ENCODE results near the gene RNF7. TPM values are rescaled to one million over a fixed set of nuclear protein-coding genes. Genes with fewer than 3 reads are reported as not detected.
"Not testable (repeated sequence)": the region's sequence is repeated elsewhere in the genome, so short reads cannot be mapped to it uniquely, and the experiment has no call there.

RNF7 gene
- 10 to 100 TPM; 65.9 to 67.4 TPM for total RNA-seq
- 139 TPM for polyA plus RNA-seq

DNA sequence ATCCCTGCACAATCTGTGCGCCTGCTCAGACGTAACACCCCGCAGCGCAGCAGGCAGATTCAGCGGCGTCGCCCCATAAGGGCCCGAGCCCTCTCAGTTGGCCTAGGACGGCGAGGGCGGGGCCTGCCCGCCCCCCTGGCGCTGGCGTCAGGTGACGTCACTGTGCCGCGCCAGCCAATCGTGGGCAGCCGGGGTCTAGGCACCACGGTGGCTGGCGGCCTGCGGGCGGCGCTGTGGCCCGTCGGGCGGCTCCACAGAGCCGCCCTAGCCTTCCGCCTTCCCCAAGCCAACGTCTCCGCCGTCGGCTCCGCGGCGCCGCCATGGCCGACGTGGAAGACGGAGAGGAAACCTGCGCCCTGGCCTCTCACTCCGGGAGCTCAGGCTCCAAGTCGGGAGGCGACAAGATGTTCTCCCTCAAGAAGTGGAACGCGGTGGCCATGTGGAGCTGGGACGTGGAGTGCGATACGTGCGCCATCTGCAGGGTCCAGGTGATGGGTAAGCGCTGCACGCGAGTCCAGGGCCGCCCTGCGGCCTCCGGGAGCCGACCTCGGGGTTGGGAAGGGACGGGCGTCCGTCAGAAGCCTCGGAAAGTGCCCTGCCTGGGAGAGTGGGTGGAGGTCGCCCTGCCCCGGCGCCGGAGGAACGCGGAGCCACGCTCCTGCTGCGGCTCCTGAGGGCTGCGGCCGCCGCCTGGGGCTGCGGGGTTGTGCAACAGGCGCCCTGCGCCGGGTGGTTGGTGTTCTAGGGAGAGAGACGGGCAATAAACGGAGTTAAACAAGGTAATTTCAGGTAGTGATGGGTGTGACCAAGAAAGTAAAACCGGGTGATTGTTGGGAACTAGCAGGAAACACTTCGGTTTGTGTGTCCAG lies at the start of gene RNF7:
RNF7 (plus strand) TSS at position 277 of the 869 bp plus-strand sequence; CDS start at position 321, 44 bp downstream.
- Histone ChIP-seq H3K27me3 (ENCODE audit: insufficient read depth, low read length, poor library complexity, severe bottlenecking) (no peaks in the 10 kb centered on the region), H3K4me1 (ENCODE audit: insufficient read depth, low read length) (peaks cover 28% of the 10 kb centered on the region), H3K9me3 (ENCODE audit: low read length) (no peaks in the 10 kb centered on the region), H3K4me3 (ENCODE audit: low read length) (peak within 1 kb of the TSS; percentile 91), H3K36me3 (ENCODE audit: insufficient read depth, low read length) (no peaks in the 10 kb centered on the region), H3K27ac (ENCODE audit: low read depth, low read length) (peak within 1 kb of the TSS; percentile 88)
- peak within 1 kb of the TSS; percentile 95 to 100 (median 98) for H3K4me3 Mint-ChIP-seq
- peak; percentile 96 to 98 (median 97) for DNase-seq
- peaks cover 40 to 57% (median 56%) of the 10 kb centered on the region in 3 donors for H3K4me1 Mint-ChIP-seq
- H3K9me3 Mint-ChIP-seq = no peaks in the 10 kb centered on the region
- H3K36me3 Mint-ChIP-seq = peaks cover 0 to 27% (median 3%) of the 10 kb centered on the region in 3 donors
- POLR2A ChIA-PET = interaction anchor here (0.6 to 3.3 kb wide), 10 partner anchors 14 to 532 kb away, joined by 3 to 36 read pairs (median 4); partner anchors contain the start of genes ATP1B3 and PXYLP1
- peak within 1 kb of the TSS; percentile 95 to 100 (median 100) for H3K27ac Mint-ChIP-seq
- no peaks in the 10 kb centered on the region for H3K27me3 Mint-ChIP-seq
- CTCF ChIA-PET = interaction anchor here (0.6 to 3.0 kb wide), 28 partner anchors 8 to 1263 kb away, joined by 3 to 28 read pairs (median 4); partner anchors contain the start of genes ATP1B3 and U2SURP

DNA sequence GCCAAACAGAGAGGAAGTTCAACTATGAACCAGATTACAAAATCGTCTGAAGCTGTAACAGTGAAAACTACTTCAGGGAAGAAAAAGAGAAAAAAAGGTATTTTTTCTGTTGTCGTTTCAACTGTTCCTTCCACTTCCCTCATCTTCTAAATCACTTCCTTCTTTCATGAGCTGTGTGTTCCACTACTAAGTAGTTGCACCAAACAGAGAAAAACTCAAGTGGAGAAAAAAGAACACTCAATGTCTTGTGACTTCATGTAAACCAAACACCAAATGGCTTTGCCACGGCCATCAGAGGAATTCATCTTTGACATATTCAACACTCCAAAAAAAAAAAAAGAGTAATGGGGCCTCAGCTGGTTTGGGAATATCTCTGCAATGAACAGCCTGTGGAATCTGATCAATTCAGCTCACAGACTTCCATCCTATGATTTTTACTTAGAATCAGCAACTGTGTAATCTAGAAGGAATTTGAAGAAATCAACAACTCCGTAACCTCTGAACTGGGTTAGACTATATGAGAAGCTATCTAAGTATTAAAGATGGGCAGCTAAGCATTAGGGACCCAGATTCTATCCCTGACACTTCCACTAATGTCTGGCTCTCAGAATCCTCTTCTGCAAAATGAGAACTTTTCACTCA lies 47.5 kb upstream of the RNF7 start:
- Mint-ChIP-seq H3K36me3 (peaks cover 0 to 4% (median 3%) of the 10 kb centered on the region in 3 donors), H3K4me1 (peaks cover 10 to 15% (median 14%) of the 10 kb centered on the region in 3 donors), H3K9me3 (peaks cover 0 to 3% (median 0%) of the 10 kb centered on the region in 5 donors), H3K27ac (no peak overlapping the region), H3K4me3 (no peak overlapping the region), H3K27me3 (peaks cover 0 to 3% of the 10 kb centered on the region in 2 donors)
- Histone ChIP-seq H3K27me3 (ENCODE audit: insufficient read depth, low read length, poor library complexity, severe bottlenecking) (no peaks in the 10 kb centered on the region), H3K36me3 (ENCODE audit: insufficient read depth, low read length) (no peaks in the 10 kb centered on the region), H3K9me3 (ENCODE audit: low read length) (no peaks in the 10 kb centered on the region), H3K4me3 (ENCODE audit: low read length) (no peak overlapping the region), H3K4me1 (ENCODE audit: insufficient read depth, low read length) (peaks cover 10% of the 10 kb centered on the region), H3K27ac (ENCODE audit: low read depth, low read length) (no peak overlapping the region)
- POLR2A ChIA-PET = no interaction called here
- CTCF ChIA-PET = interaction anchor here (1.2 kb wide), 1 partner anchor 33 kb away, joined by 4 read pairs; no protein-coding TSS in a partner anchor
- no peak for DNase-seq

DNA sequence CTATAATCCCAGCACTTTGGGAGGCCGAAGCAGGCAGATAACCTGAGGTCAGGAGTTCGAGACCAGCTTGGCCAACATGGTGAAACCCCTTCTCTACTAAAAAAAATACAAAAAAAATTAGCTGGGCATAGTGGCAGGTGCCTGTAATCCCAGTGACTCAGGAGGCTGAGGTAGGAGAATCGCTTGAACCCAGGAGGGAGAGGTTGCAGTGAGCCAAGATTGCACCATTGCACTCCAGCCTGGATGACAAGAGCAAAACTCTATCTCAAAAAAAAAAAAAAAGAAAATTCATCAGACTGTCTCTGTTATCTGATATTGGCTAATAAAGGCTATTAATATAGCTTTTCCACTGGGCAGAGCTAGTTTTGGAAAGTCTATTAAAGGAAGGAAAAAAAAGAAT lies 46.6 kb upstream of the RNF7 start:
- H3K4me1 ChIP-seq (ENCODE audit: insufficient read depth, low read length); CTCF ChIA-PET; H3K9me3 Mint-ChIP-seq; H3K27ac ChIP-seq (ENCODE audit: low read depth, low read length); POLR2A ChIA-PET; H3K4me1 Mint-ChIP-seq; H3K36me3 Mint-ChIP-seq; H3K9me3 ChIP-seq (ENCODE audit: low read length); H3K27me3 Mint-ChIP-seq; DNase-seq; H3K4me3 ChIP-seq (ENCODE audit: low read length); H3K27ac Mint-ChIP-seq; H3K36me3 ChIP-seq (ENCODE audit: insufficient read depth, low read length); H3K4me3 Mint-ChIP-seq; H3K27me3 ChIP-seq (ENCODE audit: insufficient read depth, low read length, poor library complexity, severe bottlenecking): not testable (repeated sequence)

- H3K4me3 Mint-ChIP-seq, H3K36me3 Mint-ChIP-seq, POLR2A ChIA-PET: not testable (repeated sequence)
Measured at GRCh38 chr3:141692973-141693372, 45.1 kb upstream of the RNF7 start.

GRCh38 chr3:141699324-141699723 lies 38.8 kb upstream of the RNF7 start:
- no peaks in the 10 kb centered on the region for H3K27me3 ChIP-seq (ENCODE audit: insufficient read depth, low read length, poor library complexity, severe bottlenecking)
- Mint-ChIP-seq H3K27me3 (peaks cover 0 to 2% of the 10 kb centered on the region in 2 donors), H3K4me3 (no peak overlapping the region), H3K27ac (no peak overlapping the region), H3K4me1 (no peaks in the 10 kb centered on the region), H3K36me3 (no peaks in the 10 kb centered on the region), H3K9me3 (peaks cover 0 to under 1% (median 0%) of the 10 kb centered on the region in 5 donors)
- no peak overlapping the region for H3K4me3 ChIP-seq (ENCODE audit: low read length)
- ChIA-PET CTCF (no interaction called here), POLR2A (no interaction called here)
- no peaks in the 10 kb centered on the region for H3K36me3 ChIP-seq (ENCODE audit: insufficient read depth, low read length)
- no peak for DNase-seq
- no peaks in the 10 kb centered on the region for H3K4me1 ChIP-seq (ENCODE audit: insufficient read depth, low read length)
- no peaks in the 10 kb centered on the region for H3K9me3 ChIP-seq (ENCODE audit: low read length)
- H3K27ac ChIP-seq (ENCODE audit: low read depth, low read length) = no peak overlapping the region

More at GRCh38 chr3:141692973-141693372, 45.1 kb upstream of the RNF7 start:
- CTCF ChIA-PET; H3K4me1 Mint-ChIP-seq; H3K27me3 ChIP-seq (ENCODE audit: insufficient read depth, low read length, poor library complexity, severe bottlenecking); H3K27ac Mint-ChIP-seq; H3K4me3 ChIP-seq (ENCODE audit: low read length); H3K36me3 ChIP-seq (ENCODE audit: insufficient read depth, low read length); H3K27ac ChIP-seq (ENCODE audit: low read depth, low read length); H3K4me1 ChIP-seq (ENCODE audit: insufficient read depth, low read length); H3K27me3 Mint-ChIP-seq; H3K9me3 Mint-ChIP-seq; H3K9me3 ChIP-seq (ENCODE audit: low read length); DNase-seq: not testable (repeated sequence)

DNA sequence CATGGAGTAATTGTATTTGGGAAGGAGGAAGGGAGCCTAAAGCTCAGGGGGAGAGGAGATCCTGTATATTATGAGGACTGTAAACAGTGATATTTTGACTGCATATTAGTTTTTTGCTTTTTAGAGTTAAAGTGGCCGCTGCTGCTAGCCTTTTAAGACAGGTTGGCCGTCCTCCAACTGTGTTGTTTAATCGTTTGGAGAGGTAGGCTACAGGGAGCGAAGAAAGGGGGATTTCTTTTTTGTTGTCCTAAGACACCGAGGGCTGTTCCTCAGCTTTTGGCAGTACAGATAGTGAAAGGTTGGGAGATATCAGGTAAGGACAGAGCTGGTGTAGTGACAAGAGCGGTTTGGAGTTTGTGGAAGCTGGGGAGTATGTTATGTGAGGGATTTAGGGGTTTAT lies 38.2 kb upstream of the RNF7 start:
- H3K27ac ChIP-seq (ENCODE audit: low read depth, low read length) = no peak overlapping the region
- DNase-seq = no peak
- Mint-ChIP-seq H3K36me3 (peaks cover 0 to 1% (median 0%) of the 10 kb centered on the region in 3 donors), H3K9me3 (peaks cover 0 to 2% (median 0%) of the 10 kb centered on the region in 5 donors), H3K4me1 (no peaks in the 10 kb centered on the region), H3K4me3 (no peak overlapping the region), H3K27ac (no peak overlapping the region), H3K27me3 (peaks cover 0 to 2% of the 10 kb centered on the region in 2 donors)
- ChIA-PET CTCF (no interaction called here), POLR2A (no interaction called here)
- H3K27me3 ChIP-seq (ENCODE audit: insufficient read depth, low read length, poor library complexity, severe bottlenecking) = no peaks in the 10 kb centered on the region
- no peaks in the 10 kb centered on the region for H3K4me1 ChIP-seq (ENCODE audit: insufficient read depth, low read length)
- no peaks in the 10 kb centered on the region for H3K9me3 ChIP-seq (ENCODE audit: low read length)
- no peak overlapping the region for H3K4me3 ChIP-seq (ENCODE audit: low read length)
- no peaks in the 10 kb centered on the region for H3K36me3 ChIP-seq (ENCODE audit: insufficient read depth, low read length)

DNA sequence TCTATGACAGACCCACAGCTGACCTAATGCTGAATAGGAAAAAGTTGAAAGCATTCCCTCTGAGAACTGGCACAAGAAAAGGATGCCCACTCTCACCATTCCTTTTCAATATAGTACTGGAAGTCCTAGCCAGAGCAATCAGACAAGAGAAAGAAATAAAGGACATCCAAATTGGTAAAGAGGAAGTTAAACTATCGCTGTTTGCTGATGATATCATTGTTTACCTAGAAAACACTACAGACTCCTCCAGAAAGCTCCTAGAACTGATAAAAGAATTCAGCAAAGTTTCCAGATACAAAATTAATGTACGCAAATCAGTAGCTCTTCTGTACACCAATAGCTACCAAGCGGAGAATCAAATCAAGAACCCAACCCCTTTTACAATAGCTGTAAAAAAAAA lies 34.7 kb upstream of the RNF7 start:
- POLR2A ChIA-PET; H3K27ac ChIP-seq (ENCODE audit: low read depth, low read length); H3K9me3 Mint-ChIP-seq; H3K27me3 Mint-ChIP-seq; H3K36me3 Mint-ChIP-seq; H3K4me3 ChIP-seq (ENCODE audit: low read length); H3K4me1 ChIP-seq (ENCODE audit: insufficient read depth, low read length); H3K27ac Mint-ChIP-seq; H3K4me3 Mint-ChIP-seq; H3K9me3 ChIP-seq (ENCODE audit: low read length); H3K36me3 ChIP-seq (ENCODE audit: insufficient read depth, low read length); DNase-seq; H3K27me3 ChIP-seq (ENCODE audit: insufficient read depth, low read length, poor library complexity, severe bottlenecking); CTCF ChIA-PET; H3K4me1 Mint-ChIP-seq: not testable (repeated sequence)

DNA sequence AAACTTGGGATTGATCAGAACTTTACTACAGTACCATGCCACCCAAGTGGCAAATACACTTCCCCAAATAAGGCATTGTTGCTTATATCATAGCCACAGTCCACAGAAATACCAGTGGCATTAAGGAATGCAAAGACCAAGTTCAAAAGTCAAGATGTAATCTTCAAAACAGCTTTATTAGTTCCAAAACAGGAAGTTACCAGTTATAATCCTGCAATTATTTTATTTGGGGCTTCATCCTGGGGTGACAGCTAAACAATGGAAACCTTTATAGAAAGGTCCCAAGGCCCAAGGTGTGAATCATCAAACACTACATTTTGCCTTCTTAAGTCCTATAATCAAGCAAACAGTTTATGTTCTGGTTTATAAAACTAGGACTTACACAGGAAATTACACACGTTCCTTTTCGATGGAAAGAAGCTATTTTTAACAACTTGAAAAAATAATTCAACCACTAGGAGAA lies 30.3 kb upstream of the RNF7 start:
- peaks cover 0 to 1% (median 0%) of the 10 kb centered on the region in 3 donors for H3K36me3 Mint-ChIP-seq
- no peak overlapping the region for H3K27ac ChIP-seq (ENCODE audit: low read depth, low read length)
- POLR2A ChIA-PET = no interaction called here
- H3K9me3 ChIP-seq (ENCODE audit: low read length) = no peaks in the 10 kb centered on the region
- no peaks in the 10 kb centered on the region for H3K36me3 ChIP-seq (ENCODE audit: insufficient read depth, low read length)
- DNase-seq = no peak
- no peaks in the 10 kb centered on the region for H3K27me3 ChIP-seq (ENCODE audit: insufficient read depth, low read length, poor library complexity, severe bottlenecking)
- H3K4me3 ChIP-seq (ENCODE audit: low read length) = no peak overlapping the region
- H3K4me1 ChIP-seq (ENCODE audit: insufficient read depth, low read length) = no peaks in the 10 kb centered on the region
- no peaks in the 10 kb centered on the region for H3K27me3 Mint-ChIP-seq
- H3K9me3 Mint-ChIP-seq = peaks cover 0 to 2% (median 0%) of the 10 kb centered on the region in 5 donors
- CTCF ChIA-PET = no interaction called here
- H3K27ac Mint-ChIP-seq = peak overlapping the region in 1 of 8 donors; percentile 26
- no peak overlapping the region for H3K4me3 Mint-ChIP-seq
- H3K4me1 Mint-ChIP-seq = no peaks in the 10 kb centered on the region

Measured in CD8-positive, alpha-beta memory T cell (primary cell).